ENCODE data around the gene CNTD1. TPM values are rescaled to one million over a fixed set of nuclear protein-coding genes. Genes with fewer than 3 reads are reported as not detected.

CNTD1 gene
- total RNA-seq, 1 donor from 2014 or later, result 0.09 TPM

DNA sequence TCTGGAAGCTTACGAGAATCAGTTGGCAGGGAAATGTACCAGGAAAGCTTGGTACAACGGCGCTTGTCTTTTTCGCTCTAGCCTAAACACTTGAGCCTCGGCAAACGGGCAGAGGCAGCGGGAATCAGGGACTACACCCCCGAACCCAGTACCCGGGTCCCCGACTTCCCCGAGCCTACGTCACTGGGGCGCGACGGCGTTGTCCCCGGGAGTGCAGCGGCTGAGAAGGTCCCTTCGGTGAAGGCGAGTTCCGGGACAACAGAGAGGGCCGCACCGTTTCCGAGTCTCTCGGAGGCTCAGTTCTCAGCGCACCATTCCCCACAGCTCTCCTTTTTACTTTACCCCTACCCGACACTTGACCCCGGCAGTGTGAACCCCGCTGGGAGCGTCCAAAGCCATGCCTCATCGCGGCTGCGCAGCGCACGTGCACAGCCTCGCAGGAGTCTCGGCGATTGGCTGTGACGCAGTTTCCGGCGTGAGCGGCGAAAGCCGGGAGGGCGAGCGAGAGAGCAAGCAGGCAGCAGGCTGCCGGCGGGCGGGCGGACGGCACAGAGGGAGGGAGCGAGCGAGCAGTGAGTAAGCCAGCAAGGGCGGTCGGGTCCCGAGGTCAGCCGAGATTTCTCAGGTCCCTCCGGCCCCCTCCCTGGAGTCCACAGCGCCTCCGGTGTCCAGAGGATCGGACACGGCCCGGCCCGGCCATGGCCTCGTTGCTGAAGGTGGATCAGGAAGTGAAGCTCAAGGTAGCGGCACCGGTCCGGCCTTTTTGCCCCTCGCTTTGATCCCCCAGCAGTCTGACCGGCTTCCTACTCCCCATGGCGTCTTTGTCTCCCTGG, 34.5 kb downstream of the CNTD1 start, which contains the start of gene PSME3:
Gene PSME3 (plus strand): TSS at position 464 of the 833 bp plus-strand sequence. CDS start 235 bp downstream, at position 699.
- peaks cover 19% of the 10 kb centered on the region for H3K4me1 Mint-ChIP-seq
- H3K36me3 Mint-ChIP-seq, result peaks cover 12% of the 10 kb centered on the region
- TF ChIP-seq, protein P1, sequence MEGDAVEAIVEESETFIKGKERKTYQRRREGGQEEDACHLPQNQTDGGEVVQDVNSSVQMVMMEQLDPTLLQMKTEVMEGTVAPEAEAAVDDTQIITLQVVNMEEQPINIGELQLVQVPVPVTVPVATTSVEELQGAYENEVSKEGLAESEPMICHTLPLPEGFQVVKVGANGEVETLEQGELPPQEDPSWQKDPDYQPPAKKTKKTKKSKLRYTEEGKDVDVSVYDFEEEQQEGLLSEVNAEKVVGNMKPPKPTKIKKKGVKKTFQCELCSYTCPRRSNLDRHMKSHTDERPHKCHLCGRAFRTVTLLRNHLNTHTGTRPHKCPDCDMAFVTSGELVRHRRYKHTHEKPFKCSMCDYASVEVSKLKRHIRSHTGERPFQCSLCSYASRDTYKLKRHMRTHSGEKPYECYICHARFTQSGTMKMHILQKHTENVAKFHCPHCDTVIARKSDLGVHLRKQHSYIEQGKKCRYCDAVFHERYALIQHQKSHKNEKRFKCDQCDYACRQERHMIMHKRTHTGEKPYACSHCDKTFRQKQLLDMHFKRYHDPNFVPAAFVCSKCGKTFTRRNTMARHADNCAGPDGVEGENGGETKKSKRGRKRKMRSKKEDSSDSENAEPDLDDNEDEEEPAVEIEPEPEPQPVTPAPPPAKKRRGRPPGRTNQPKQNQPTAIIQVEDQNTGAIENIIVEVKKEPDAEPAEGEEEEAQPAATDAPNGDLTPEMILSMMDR (IDR thresholded peaks at IDR 0.05; ENCODE audit: unreplicated experiment), result no peak
- no peaks in the 10 kb centered on the region for H3K9me3 Mint-ChIP-seq
- peak within 1 kb of the TSS; percentile 92 for H3K4me3 Mint-ChIP-seq
- DNase-seq (ENCODE audit: low spot score in 2 of 2, unreplicated experiment in 2 of 2), result peak; percentile 73 to 89
- H3K27ac Mint-ChIP-seq, result peak within 1 kb of the TSS; percentile 98
- H3K27me3 Mint-ChIP-seq (ENCODE audit: low read depth), result peaks cover 12% of the 10 kb centered on the region

- Mint-ChIP-seq H3K4me1 (peaks cover 19% of the 10 kb centered on the region), H3K9me3 (no peaks in the 10 kb centered on the region), H3K36me3 (peaks cover 15% of the 10 kb centered on the region), H3K27ac (peak overlapping the region; percentile 98), H3K27me3 (ENCODE audit: low read depth) (peaks cover 5% of the 10 kb centered on the region), H3K4me3 (peak overlapping the region; percentile 92)
- TF ChIP-seq, protein P1 (IDR thresholded peaks at IDR 0.05; ENCODE audit: unreplicated experiment), result no peak
- no peak for DNase-seq (ENCODE audit: low spot score in 2 of 2, unreplicated experiment in 2 of 2)
Observed at GRCh38 chr17:42833767-42834422, 35.2 kb downstream of the CNTD1 start.

DNA sequence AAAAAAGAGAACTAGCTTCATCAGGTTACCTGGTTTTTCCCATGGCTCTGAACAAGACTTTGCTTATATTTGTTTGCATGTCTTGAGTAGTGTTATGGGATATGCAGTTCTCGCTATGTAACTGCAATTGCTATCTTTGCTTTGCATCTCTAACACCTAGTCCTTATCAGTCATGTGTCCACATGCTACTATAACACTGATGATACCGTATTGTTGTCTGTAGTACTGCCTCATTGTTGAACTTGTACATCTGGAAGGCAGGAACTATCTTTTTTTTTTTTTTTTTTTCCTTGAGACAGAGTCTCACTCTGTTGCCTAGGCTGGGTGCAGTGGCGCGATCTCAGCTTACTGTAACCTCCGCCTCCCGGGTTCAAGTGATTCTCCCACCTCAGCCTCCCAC, 37.1 kb downstream of the CNTD1 start:
- Mint-ChIP-seq H3K9me3 (no peaks in the 10 kb centered on the region), H3K4me1 (peaks cover 19% of the 10 kb centered on the region), H3K36me3 (peaks cover 22% of the 10 kb centered on the region), H3K27me3 (ENCODE audit: low read depth) (no peaks in the 10 kb centered on the region), H3K4me3 (no peak overlapping the region), H3K27ac (no peak overlapping the region)
- DNase-seq (ENCODE audit: low spot score in 2 of 2, unreplicated experiment in 2 of 2), result no peak
- TF ChIP-seq, protein P1 (IDR thresholded peaks at IDR 0.05; ENCODE audit: unreplicated experiment), result no peak

- DNase-seq (ENCODE audit: low spot score in 2 of 2, unreplicated experiment in 2 of 2), result no peak
- Mint-ChIP-seq H3K36me3 (peaks cover 22% of the 10 kb centered on the region), H3K4me3 (no peak overlapping the region), H3K27me3 (ENCODE audit: low read depth) (no peaks in the 10 kb centered on the region), H3K4me1 (no peaks in the 10 kb centered on the region), H3K27ac (no peak overlapping the region), H3K9me3 (no peaks in the 10 kb centered on the region)
- TF ChIP-seq, protein P1 (IDR thresholded peaks at IDR 0.05; ENCODE audit: unreplicated experiment), result no peak
Observed at GRCh38 chr17:42841975-42842685, 43.5 kb downstream of the CNTD1 start.

- TF ChIP-seq, protein P1 (IDR thresholded peaks at IDR 0.05; ENCODE audit: unreplicated experiment), result peak; percentile 59
- Mint-ChIP-seq H3K27me3 (ENCODE audit: low read depth) (no peaks in the 10 kb centered on the region), H3K9me3 (no peaks in the 10 kb centered on the region), H3K4me1 (no peaks in the 10 kb centered on the region), H3K4me3 (no peak overlapping the region), H3K27ac (no peak overlapping the region), H3K36me3 (peaks cover 17% of the 10 kb centered on the region)
- no peak for DNase-seq (ENCODE audit: low spot score in 2 of 2, unreplicated experiment in 2 of 2)
Observed at GRCh38 chr17:42843358-42843934, 44.8 kb downstream of the CNTD1 start.
